CD14-positive monocyte (primary cell): ENCODE measurements around the gene FIGN. TPM values are rescaled to one million over a fixed set of nuclear protein-coding genes. Genes with fewer than 3 reads are reported as not detected.

Source experiments
- DNase-seq, 3 donors: peaks; one replicate each; pipeline ENCODE4 v3.0.0-alpha.2; 2011 to 2022
- H2AFZ ChIP-seq: 2 replicates; pipeline ENCODE4 v1.6.0; 2012; ENCODE audit warnings: mild to moderate bottlenecking, low read depth, low read length, inconsistent platforms; ENCODE audit not compliant: insufficient read depth, poor library complexity, severe bottlenecking
- H3K27ac ChIP-seq, 2 donors: 1 replicate in 1 of 2; 2 replicates in 1 of 2; pipeline ENCODE4 v1.5.1; 2012 to 2013; ENCODE audit warnings: low read length in 2 of 2, control low read depth in 1 of 2, inconsistent platforms in 1 of 2, low read depth in 1 of 2, mild to moderate bottlenecking in 1 of 2
- H3K27me3 ChIP-seq, 2 donors: one replicate each; pipeline versions ENCODE4 v1.6.0 to v1.6.1; 2011 to 2013; ENCODE audit warnings: low read length in 2 of 2; ENCODE audit not compliant: control insufficient read depth in 2 of 2, insufficient read depth in 2 of 2
- H3K36me3 ChIP-seq, 2 donors: replicated peaks in 1 of 2; 1 replicate in 1 of 2; 2 replicates in 1 of 2; pipeline versions ENCODE4 v1.5.1 to v1.6.1; 2012 to 2013; ENCODE audit warnings: low read length in 2 of 2, control low read depth in 1 of 2, inconsistent platforms in 1 of 2, mild to moderate bottlenecking in 1 of 2; ENCODE audit not compliant: insufficient read depth in 2 of 2, control insufficient read depth in 1 of 2
- H3K4me1 ChIP-seq, 2 donors: 1 replicate in 1 of 2; 2 replicates in 1 of 2; pipeline versions ENCODE4 v1.5.1 to v1.6.1; 2012 to 2013; ENCODE audit warnings: low read length in 2 of 2, control low read depth in 1 of 2, inconsistent platforms in 1 of 2, mild to moderate bottlenecking in 1 of 2, moderate library complexity in 1 of 2; ENCODE audit not compliant: insufficient read depth in 2 of 2, control insufficient read depth in 1 of 2
- H3K4me2 ChIP-seq: replicated peaks from 2 replicates; pipeline ENCODE3; 2012; ENCODE audit warnings: low read length, moderate library complexity, mild to moderate bottlenecking; ENCODE audit not compliant: poor library complexity, severe bottlenecking; ENCODE audit errors: extremely low read depth
- H3K4me3 ChIP-seq, 3 experiments: fragments of 200-600 bp in 1 of 3; sonication (generic) in 1 of 3; replicated peaks in 1 of 3; 1 replicate in 2 of 3; 2 replicates in 1 of 3; pipeline ENCODE4 v1.5.1; 2011 to 2013; ENCODE audit warnings: low read length in 3 of 3, mild to moderate bottlenecking in 3 of 3, control low read depth in 2 of 3, low read depth in 2 of 3, inconsistent platforms in 1 of 3, moderate library complexity in 1 of 3
- H3K79me2 ChIP-seq: 2 replicates; pipeline ENCODE4 v1.6.0; 2012; ENCODE audit warnings: mild to moderate bottlenecking, control low read depth, inconsistent platforms, low read length, moderate library complexity; ENCODE audit not compliant: insufficient read depth
- H3K9ac ChIP-seq: 2 replicates; pipeline ENCODE4 v1.6.0; 2017; ENCODE audit warnings: low read length, mild to moderate bottlenecking; ENCODE audit not compliant: insufficient read depth, poor library complexity, severe bottlenecking
- H3K9me3 ChIP-seq, 2 donors: replicated peaks in 1 of 2; 1 replicate in 1 of 2; 2 replicates in 1 of 2; pipeline versions ENCODE4 v1.5.1 to v1.6.1; 2012 to 2013; ENCODE audit warnings: low read length in 2 of 2, control low read depth in 1 of 2; ENCODE audit not compliant: control insufficient read depth in 1 of 2, insufficient read depth in 1 of 2
- H4K20me1 ChIP-seq: 2 replicates; pipeline ENCODE4 v1.6.0; 2012; ENCODE audit warnings: mild to moderate bottlenecking, low read length, control low read depth, moderate library complexity; ENCODE audit not compliant: insufficient read depth
- H3K27ac Mint-ChIP-seq, 7 donors: one replicate each; pipeline ENCODE4 v1.8.0; 2020; ENCODE audit warnings: mild to moderate bottlenecking in 7 of 7, mixed read lengths in 7 of 7, moderate library complexity in 6 of 7, inconsistent platforms in 2 of 7
- H3K27me3 Mint-ChIP-seq, 3 donors: one replicate each; pipeline ENCODE4 v1.8.0; 2021 to 2022; ENCODE audit warnings: low read depth in 3 of 3, mild to moderate bottlenecking in 3 of 3, mixed read lengths in 3 of 3, moderate library complexity in 3 of 3, inconsistent platforms in 1 of 3
- H3K36me3 Mint-ChIP-seq, 2 donors: one replicate each; pipeline ENCODE4 v1.8.0; 2020; ENCODE audit warnings: mixed read lengths in 2 of 2, inconsistent platforms in 1 of 2, mild to moderate bottlenecking in 1 of 2
- H3K4me1 Mint-ChIP-seq: one replicate; pipeline ENCODE4 v1.8.0; 2020; ENCODE audit warnings: mild to moderate bottlenecking, mixed read lengths
- H3K4me3 Mint-ChIP-seq, 2 donors: one replicate each; pipeline ENCODE4 v1.8.0; 2020; ENCODE audit warnings: mild to moderate bottlenecking in 2 of 2, mixed read lengths in 2 of 2, moderate library complexity in 1 of 2
- H3K9me3 Mint-ChIP-seq, 7 donors: one replicate each; pipeline ENCODE4 v1.8.0; 2020 to 2022; ENCODE audit warnings: mixed read lengths in 7 of 7, mild to moderate bottlenecking in 6 of 7, moderate library complexity in 6 of 7, inconsistent platforms in 2 of 7
- CTCF ChIP-seq: fragments of 200-600 bp; IDR thresholded peaks from one replicate; pipeline ENCODE4 v1.8.0; 2022; ENCODE audit warnings: antibody characterized with exemption, mild to moderate bottlenecking
- WGBS: methylation state at CpG from one replicate; pipeline ENCODE4 v1.1.5; 2013; ENCODE audit warnings: missing lambda C conversion rate; ENCODE audit not compliant: insufficient coverage; 5-methylcytosine and 5-hydroxymethylcytosine counted together
- intact Hi-C, 2 donors: fragments of 100-400 bp; cut with micrococcal nuclease; formaldehyde crosslinking; loops; one replicate each; pipeline versions ENCODE4 v1.15.0 to v1.15.1; 2023
- polyA plus RNA-seq, 3 donors: library from polyadenylated mRNA; depleted of rRNA in 1 of 3; unstranded in 2 of 3; stranded (reverse) in 1 of 3; fragments of 300-500 nt in 2 of 3; fragments of >200 nt in 1 of 3; fragmentation: Illumina TruSeq in 2 of 3; gene quantifications; 1 replicate in 2 of 3; 2 replicates in 1 of 3; pipeline ENCODE4 v1.2.3, GENCODE V29; 2012 to 2021

FIGN gene
- polyA plus RNA-seq, 3 donors = not detected

DNA sequence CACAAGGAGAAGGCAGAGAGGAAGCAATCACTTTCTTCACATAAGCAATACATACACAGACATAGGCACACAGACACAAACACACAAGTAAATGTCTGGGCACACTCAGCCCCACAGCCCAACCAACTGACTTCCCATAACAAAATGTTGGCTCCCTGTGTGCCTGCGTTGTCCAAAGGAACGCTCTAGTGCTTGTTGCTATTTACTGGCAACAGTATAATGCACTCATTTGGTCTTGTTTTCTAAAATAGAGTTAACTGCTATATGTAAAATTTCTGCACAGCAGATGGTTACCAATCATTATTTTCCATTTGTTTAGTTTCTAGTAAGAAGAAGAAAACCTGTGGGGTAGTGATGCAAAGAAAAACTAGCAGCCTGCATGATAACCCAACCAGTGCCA is 16.5 kb downstream of the FIGN start:
- no peaks in the 10 kb centered on the region for H3K4me1 Mint-ChIP-seq
- Histone ChIP-seq H3K27me3 (no peaks in the 10 kb centered on the region), H3K9ac (no peak overlapping the region), H3K9me3 (no peaks in the 10 kb centered on the region), H3K4me3 (no peak overlapping the region), H4K20me1 (no peaks in the 10 kb centered on the region), H3K4me2 (no peak overlapping the region), H3K36me3 (no peaks in the 10 kb centered on the region), H3K79me2 (no peaks in the 10 kb centered on the region), H3K27ac (no peak overlapping the region), H2AFZ (no peak overlapping the region), H3K4me1 (no peaks in the 10 kb centered on the region)
- no peaks in the 10 kb centered on the region for H3K36me3 Mint-ChIP-seq
- no CpG with 5 or more reads among the region's 2 CpGs for WGBS
- H3K4me3 Mint-ChIP-seq = no peak overlapping the region
- H3K27me3 Mint-ChIP-seq = no peaks in the 10 kb centered on the region
- DNase-seq = no peak
- intact Hi-C loops = no loop called here
- peaks cover 0 to 1% (median 0%) of the 10 kb centered on the region in 7 donors for H3K9me3 Mint-ChIP-seq
- no peak for TF ChIP-seq CTCF
- no peak overlapping the region for H3K27ac Mint-ChIP-seq

DNA sequence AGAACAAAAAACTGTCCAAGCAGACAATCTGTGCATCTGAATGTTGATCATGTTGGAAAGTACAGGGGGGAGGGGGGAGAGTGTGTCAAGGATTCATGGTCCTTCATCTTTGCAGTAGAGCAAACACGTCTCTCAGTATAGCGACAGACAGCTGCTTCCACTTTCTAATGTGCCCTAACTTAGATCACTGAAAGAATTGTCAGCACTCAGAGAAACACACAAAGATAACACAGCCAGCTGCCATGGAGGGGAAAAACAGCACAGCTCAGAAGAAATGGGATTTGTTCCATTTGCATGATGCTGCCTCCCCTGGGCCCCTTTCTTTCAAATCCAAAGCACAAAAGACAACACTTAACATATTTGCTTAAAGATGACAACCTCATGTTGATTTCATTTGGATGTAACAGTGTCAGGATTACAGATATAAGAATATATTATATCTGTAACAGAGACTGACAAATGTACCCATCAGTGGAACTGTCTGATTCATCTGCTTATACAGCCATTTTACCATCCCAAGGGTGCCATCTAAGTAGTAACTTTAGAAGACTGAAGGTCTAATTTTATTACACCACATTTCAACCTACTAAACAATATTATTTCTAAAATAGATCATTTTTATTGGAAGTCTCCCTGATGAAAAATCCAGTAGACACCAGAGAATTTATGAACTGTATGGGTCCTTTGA is 17.7 kb downstream of the FIGN start:
- no peaks in the 10 kb centered on the region for H3K27me3 Mint-ChIP-seq
- Histone ChIP-seq H3K9ac (no peak overlapping the region), H2AFZ (no peak overlapping the region), H3K4me1 (no peaks in the 10 kb centered on the region), H3K4me2 (no peak overlapping the region), H3K4me3 (no peak overlapping the region), H3K27me3 (no peaks in the 10 kb centered on the region), H3K36me3 (no peaks in the 10 kb centered on the region), H3K79me2 (no peaks in the 10 kb centered on the region), H3K27ac (no peak overlapping the region), H4K20me1 (no peaks in the 10 kb centered on the region), H3K9me3 (no peaks in the 10 kb centered on the region)
- no CpG with 5 or more reads among the region's 2 CpGs for WGBS
- TF ChIP-seq CTCF = no peak
- no peaks in the 10 kb centered on the region for H3K36me3 Mint-ChIP-seq
- DNase-seq = no peak
- no peaks in the 10 kb centered on the region for H3K4me1 Mint-ChIP-seq
- H3K27ac Mint-ChIP-seq = no peak overlapping the region
- peaks cover 0 to 1% (median 0%) of the 10 kb centered on the region in 7 donors for H3K9me3 Mint-ChIP-seq
- intact Hi-C loops = no loop called here
- H3K4me3 Mint-ChIP-seq = no peak overlapping the region
